Endodermal cell (in vitro differentiated cells): ENCODE results near the gene KMT2E. TPM values are rescaled to one million over a fixed set of nuclear protein-coding genes. Genes with fewer than 3 reads are reported as not detected.
A peak's percentile ranks its signal among the peaks of the same experiment; 100 is the strongest.

Experiments used
- DNase-seq: peaks from one replicate; pipeline ENCODE4 v3.0.0-alpha.2; 2017
- H3K27ac ChIP-seq: 2 replicates; pipeline ENCODE4 v1.5.1; 2013; ENCODE audit warnings: mild to moderate bottlenecking, low read depth, low read length, moderate library complexity
- H3K27me3 ChIP-seq: 2 replicates; pipeline ENCODE4 v1.6.1; 2013; ENCODE audit warnings: mild to moderate bottlenecking, low read length, moderate library complexity; ENCODE audit not compliant: insufficient read depth, control insufficient read depth, poor library complexity, severe bottlenecking
- H3K36me3 ChIP-seq: 2 replicates; pipeline ENCODE4 v1.7.0; 2013; ENCODE audit warnings: mild to moderate bottlenecking, low read length, moderate library complexity; ENCODE audit not compliant: control insufficient read depth, insufficient read depth
- H3K4me1 ChIP-seq: one replicate; pipeline ENCODE4 v1.7.0; 2013; ENCODE audit warnings: low read length; ENCODE audit not compliant: control insufficient read depth, insufficient read depth
- H3K4me3 ChIP-seq: 2 replicates; pipeline ENCODE4 v1.5.1; 2013; ENCODE audit warnings: mild to moderate bottlenecking, low read length, moderate library complexity
- H3K9ac ChIP-seq: 2 replicates; pipeline ENCODE4 v1.6.1; 2013; ENCODE audit warnings: mild to moderate bottlenecking, low read length, moderate library complexity; ENCODE audit not compliant: poor library complexity, severe bottlenecking; ENCODE audit errors: extremely low read depth
- H3K9me3 ChIP-seq: 2 replicates; pipeline ENCODE4 v1.6.1; 2013; ENCODE audit warnings: mild to moderate bottlenecking, low read length, moderate library complexity; ENCODE audit not compliant: control insufficient read depth
- H3K27ac Mint-ChIP-seq: 2 replicates; pipeline ENCODE4 v1.8.0; 2020; ENCODE audit warnings: mixed read lengths
- H3K27me3 Mint-ChIP-seq: 2 replicates; pipeline ENCODE4 v1.8.0; 2021; ENCODE audit warnings: mild to moderate bottlenecking, mixed read lengths; ENCODE audit not compliant: insufficient read depth
- H3K36me3 Mint-ChIP-seq: 2 replicates; pipeline ENCODE4 v1.8.0; 2020; ENCODE audit warnings: low read depth, mixed read lengths
- H3K4me1 Mint-ChIP-seq: 2 replicates; pipeline ENCODE4 v1.8.0; 2020; ENCODE audit warnings: mixed read lengths
- H3K4me3 Mint-ChIP-seq: 2 replicates; pipeline ENCODE4 v1.8.0; 2020; ENCODE audit warnings: mild to moderate bottlenecking, moderate library complexity, mixed read lengths
- H3K9me3 Mint-ChIP-seq: 2 replicates; pipeline ENCODE4 v1.8.0; 2020; ENCODE audit warnings: mild to moderate bottlenecking, mixed read lengths
- WGBS, 2 experiments: methylation state at CpG; one replicate each; pipeline versions ENCODE4 v1.1.5 to v1.1.7; 2013; ENCODE audit warnings: missing lambda C conversion rate in 2 of 2, mixed read lengths in 1 of 2; ENCODE audit not compliant: insufficient coverage in 1 of 2, insufficient read length in 1 of 2; 5-methylcytosine and 5-hydroxymethylcytosine counted together
- total RNA-seq, 2 donors: library from RNA; stranded (reverse); fragmentation: NEBNext Ultra II Directional in 1 of 2; extraction: Animal tissue kit (Norgen Biotek cat#: 25700) in 1 of 2; gene quantifications; 2 replicates in 1 of 2; 3 replicates in 1 of 2; pipeline ENCODE4 v1.2.1, GENCODE V29; 2021
- TF ChIP-seq, protein P1 (sequence below): fragments of 200-600 bp; sonication (generic); conservative IDR thresholded peaks from 2 replicates; pipeline ENCODE4 v1.5.0; 2021; ENCODE audit warnings: antibody characterized with exemption, mild to moderate bottlenecking

The KMT2E gene
- total RNA-seq, 2 donors from 2014 or later, result 65.7 to 70.4 TPM

DNA sequence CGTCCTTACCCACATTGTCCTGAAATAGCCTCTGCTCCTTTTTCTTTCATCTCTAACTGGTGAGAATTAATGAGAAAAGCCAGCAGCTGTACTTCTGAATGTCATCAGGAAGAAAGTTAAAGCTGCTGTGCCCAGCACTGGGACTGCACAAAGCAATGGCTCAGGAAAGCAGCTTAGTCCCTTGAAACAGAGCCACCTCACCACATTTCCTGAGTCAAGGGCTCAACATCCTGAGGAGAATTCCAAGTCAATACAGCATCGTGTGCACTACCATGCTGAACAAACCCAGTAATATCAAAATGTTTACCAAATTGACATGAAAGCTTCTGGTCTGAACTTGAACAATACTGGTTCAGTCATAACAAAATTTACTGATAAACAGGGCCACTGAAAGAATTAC, 140.1 kb downstream of the KMT2E start:
- Mint-ChIP-seq H3K4me1 (no peaks in the 10 kb centered on the region), H3K4me3 (no peak overlapping the region), H3K27ac (peak overlapping the region; percentile 64), H3K9me3 (no peaks in the 10 kb centered on the region), H3K36me3 (peaks cover 3% of the 10 kb centered on the region), H3K27me3 (no peaks in the 10 kb centered on the region)
- H3K27ac ChIP-seq, result no peak overlapping the region
- H3K4me1 ChIP-seq, result no peaks in the 10 kb centered on the region
- no peaks in the 10 kb centered on the region for H3K9me3 ChIP-seq
- no peak overlapping the region for H3K9ac ChIP-seq
- H3K36me3 ChIP-seq, result peaks cover 9% of the 10 kb centered on the region
- TF ChIP-seq, protein P1, sequence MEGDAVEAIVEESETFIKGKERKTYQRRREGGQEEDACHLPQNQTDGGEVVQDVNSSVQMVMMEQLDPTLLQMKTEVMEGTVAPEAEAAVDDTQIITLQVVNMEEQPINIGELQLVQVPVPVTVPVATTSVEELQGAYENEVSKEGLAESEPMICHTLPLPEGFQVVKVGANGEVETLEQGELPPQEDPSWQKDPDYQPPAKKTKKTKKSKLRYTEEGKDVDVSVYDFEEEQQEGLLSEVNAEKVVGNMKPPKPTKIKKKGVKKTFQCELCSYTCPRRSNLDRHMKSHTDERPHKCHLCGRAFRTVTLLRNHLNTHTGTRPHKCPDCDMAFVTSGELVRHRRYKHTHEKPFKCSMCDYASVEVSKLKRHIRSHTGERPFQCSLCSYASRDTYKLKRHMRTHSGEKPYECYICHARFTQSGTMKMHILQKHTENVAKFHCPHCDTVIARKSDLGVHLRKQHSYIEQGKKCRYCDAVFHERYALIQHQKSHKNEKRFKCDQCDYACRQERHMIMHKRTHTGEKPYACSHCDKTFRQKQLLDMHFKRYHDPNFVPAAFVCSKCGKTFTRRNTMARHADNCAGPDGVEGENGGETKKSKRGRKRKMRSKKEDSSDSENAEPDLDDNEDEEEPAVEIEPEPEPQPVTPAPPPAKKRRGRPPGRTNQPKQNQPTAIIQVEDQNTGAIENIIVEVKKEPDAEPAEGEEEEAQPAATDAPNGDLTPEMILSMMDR, result no peak
- DNase-seq, result no peak
- WGBS, 2 experiments, result 91 to 100% methylated on average over 1 to 2 of the region's 2 CpGs
- H3K4me3 ChIP-seq, result no peak overlapping the region
- H3K27me3 ChIP-seq, result no peaks in the 10 kb centered on the region

DNA sequence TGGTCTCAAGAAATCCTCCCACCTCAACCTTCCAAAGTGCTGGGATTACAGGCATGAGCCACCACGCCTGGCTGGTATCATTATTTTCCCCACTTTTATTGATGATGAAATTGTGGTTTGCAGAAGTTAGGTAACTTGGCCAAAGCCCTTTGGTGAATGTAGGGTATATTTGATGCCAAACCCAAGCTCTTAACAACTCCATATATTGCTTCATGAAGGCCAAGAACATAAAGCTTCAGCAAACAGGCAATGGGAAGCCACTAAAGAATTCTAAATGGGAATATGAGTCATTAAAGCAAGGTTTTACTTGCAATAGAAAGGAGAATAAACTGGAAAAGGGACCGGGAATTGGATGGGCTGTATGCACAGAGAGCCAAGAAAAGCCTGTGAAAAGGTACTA, 142.7 kb downstream of the KMT2E start:
- DNase-seq, result no peak
- Histone ChIP-seq H3K27ac (no peak overlapping the region), H3K9me3 (no peaks in the 10 kb centered on the region), H3K9ac (no peak overlapping the region), H3K27me3 (no peaks in the 10 kb centered on the region), H3K4me3 (no peak overlapping the region), H3K4me1 (no peaks in the 10 kb centered on the region), H3K36me3 (peaks cover 16% of the 10 kb centered on the region)
- no peaks in the 10 kb centered on the region for H3K27me3 Mint-ChIP-seq
- no peaks in the 10 kb centered on the region for H3K4me1 Mint-ChIP-seq
- H3K4me3 Mint-ChIP-seq, result no peak overlapping the region
- 98 to 100% methylated on average over 1 to 2 of the region's 2 CpGs for WGBS, 2 experiments
- TF ChIP-seq, protein P1, result no peak
- no peak overlapping the region for H3K27ac Mint-ChIP-seq
- H3K9me3 Mint-ChIP-seq, result no peaks in the 10 kb centered on the region
- H3K36me3 Mint-ChIP-seq, result peaks cover 6% of the 10 kb centered on the region

DNA sequence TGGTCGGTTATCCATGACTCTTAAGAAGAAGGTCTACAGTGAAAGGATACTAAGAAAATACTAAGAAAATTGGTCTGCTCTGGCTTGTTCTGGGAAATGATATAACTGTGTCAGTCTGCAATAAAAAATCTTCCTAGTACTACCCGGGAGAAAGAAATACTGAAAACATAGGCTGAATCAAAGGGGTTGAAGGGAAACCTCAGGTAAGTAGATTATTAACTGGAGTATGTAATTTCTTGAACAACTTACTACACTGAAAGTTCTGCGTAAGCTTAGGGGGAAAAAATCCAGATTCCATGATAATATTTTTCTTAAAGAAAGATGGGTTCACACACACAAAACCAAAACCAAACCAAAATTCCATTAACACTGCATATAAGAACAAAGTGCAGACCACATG, 143.3 kb downstream of the KMT2E start:
- Mint-ChIP-seq H3K27me3 (no peaks in the 10 kb centered on the region), H3K4me3 (no peak overlapping the region)

More for the DNA sequence above, 143.3 kb downstream of the KMT2E start:
- Histone ChIP-seq H3K27me3 (no peaks in the 10 kb centered on the region), H3K9ac (no peak overlapping the region), H3K4me3 (no peak overlapping the region), H3K36me3 (peaks cover 16% of the 10 kb centered on the region), H3K4me1 (no peaks in the 10 kb centered on the region), H3K27ac (no peak overlapping the region), H3K9me3 (no peaks in the 10 kb centered on the region)
- no peak for DNase-seq
- H3K36me3 Mint-ChIP-seq, result peaks cover 6% of the 10 kb centered on the region
- H3K4me1 Mint-ChIP-seq, result no peaks in the 10 kb centered on the region
- no peak overlapping the region for H3K27ac Mint-ChIP-seq
- TF ChIP-seq, protein P1, result no peak
- 94 to 95% methylated on average over 2 of the region's 3 CpGs for WGBS, 2 experiments
- no peaks in the 10 kb centered on the region for H3K9me3 Mint-ChIP-seq
